Stimulated activated naive CD8-positive, alpha-beta T cell treated with anti-CD3 and anti-CD28 coated beads, Interleukin-15, Interleukin-2, amounts not matched to agents 100 U/mL and 50 U/mL, for 24 hours (primary cell): ENCODE data around the gene B3GNT9.

Source experiments
- ATAC-seq: fragments of 150-1000 bp; cut with Tn5 transposase; one replicate; pipeline ENCODE4 v1.10.0; 2021
- DNase-seq: peaks from one replicate; pipeline ENCODE4 v3.0.0; 2021

B3GNT9 gene, protein sequence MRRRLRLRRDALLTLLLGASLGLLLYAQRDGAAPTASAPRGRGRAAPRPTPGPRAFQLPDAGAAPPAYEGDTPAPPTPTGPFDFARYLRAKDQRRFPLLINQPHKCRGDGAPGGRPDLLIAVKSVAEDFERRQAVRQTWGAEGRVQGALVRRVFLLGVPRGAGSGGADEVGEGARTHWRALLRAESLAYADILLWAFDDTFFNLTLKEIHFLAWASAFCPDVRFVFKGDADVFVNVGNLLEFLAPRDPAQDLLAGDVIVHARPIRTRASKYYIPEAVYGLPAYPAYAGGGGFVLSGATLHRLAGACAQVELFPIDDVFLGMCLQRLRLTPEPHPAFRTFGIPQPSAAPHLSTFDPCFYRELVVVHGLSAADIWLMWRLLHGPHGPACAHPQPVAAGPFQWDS

DNA sequence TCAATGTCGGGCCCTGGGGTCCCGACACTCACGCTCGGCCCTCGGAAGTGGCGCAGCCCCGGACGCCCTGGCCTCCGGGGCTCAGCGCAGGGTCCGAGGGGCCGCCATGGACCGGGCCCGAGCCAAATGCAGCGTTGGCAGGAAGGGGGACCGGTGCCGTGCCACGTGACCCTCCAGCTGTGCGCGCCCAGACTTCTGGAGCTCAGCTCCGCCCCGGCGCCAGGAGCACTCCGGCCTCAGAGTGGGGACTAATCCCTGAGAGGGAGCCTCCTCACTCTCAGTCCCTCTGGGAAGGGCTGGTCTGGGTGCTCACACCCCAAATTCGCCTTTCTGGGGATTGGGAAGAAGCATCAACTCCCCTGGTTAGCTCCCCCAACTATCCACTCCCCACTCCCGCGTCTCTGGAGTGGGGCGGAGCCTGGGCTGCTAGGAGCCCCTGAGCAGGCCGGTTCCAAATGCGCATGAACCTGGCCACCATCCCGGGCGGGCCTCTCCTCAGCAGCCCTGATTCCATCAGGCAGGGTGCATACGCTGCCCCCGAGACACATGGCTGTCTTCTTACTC, at the start of gene B3GNT9:
Gene B3GNT9, minus strand, starts transcription at position 166 of the 564 bp plus-strand sequence. CDS start 513 bp downstream, outside the sequence.
- ATAC-seq (peak; percentile 45), DNase-seq (peak; percentile 49)

DNA sequence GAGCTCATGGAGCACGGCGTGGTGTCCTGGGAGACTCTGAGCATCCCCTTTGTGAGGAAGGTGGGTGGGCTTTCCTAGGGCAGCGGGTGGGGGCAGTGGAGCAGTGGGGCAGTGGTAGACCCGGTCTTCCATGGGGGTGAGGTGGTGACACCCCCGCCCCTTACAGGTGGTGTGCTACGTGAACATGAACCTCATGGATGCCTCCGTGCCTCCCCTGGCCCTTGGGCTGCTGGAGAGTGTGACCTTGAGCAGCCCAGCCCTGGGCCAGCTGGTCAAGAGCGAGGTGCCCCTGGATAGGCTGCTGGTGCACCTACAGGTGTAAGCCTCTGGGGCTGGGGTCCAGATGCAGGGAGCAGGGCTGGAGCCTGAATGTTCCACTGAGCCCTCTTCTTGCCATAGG, 49.7 kb upstream of the B3GNT9 start:
- no peak for ATAC-seq
- DNase-seq, result no peak

DNA sequence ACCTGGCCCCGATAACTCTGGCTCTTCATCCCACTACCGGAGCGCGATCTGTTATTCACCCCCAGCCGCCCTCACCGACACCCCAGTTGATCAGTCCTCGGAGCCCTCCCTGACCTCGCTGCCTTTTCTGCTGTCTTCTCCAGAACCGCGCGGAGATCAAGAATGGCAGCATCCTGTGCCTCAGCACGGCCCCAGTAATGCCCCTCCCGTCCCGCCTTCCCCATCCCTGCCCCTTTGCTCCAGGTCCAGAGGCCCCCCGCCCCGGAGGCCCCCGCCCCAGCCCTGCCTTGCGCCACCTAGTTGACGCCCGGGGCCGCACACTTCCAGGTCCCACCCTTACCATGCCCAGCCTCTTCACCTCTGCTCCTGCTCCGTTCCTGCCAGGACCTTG, 49.0 kb upstream of the B3GNT9 start:
- DNase-seq (no peak), ATAC-seq (no peak)

DNA sequence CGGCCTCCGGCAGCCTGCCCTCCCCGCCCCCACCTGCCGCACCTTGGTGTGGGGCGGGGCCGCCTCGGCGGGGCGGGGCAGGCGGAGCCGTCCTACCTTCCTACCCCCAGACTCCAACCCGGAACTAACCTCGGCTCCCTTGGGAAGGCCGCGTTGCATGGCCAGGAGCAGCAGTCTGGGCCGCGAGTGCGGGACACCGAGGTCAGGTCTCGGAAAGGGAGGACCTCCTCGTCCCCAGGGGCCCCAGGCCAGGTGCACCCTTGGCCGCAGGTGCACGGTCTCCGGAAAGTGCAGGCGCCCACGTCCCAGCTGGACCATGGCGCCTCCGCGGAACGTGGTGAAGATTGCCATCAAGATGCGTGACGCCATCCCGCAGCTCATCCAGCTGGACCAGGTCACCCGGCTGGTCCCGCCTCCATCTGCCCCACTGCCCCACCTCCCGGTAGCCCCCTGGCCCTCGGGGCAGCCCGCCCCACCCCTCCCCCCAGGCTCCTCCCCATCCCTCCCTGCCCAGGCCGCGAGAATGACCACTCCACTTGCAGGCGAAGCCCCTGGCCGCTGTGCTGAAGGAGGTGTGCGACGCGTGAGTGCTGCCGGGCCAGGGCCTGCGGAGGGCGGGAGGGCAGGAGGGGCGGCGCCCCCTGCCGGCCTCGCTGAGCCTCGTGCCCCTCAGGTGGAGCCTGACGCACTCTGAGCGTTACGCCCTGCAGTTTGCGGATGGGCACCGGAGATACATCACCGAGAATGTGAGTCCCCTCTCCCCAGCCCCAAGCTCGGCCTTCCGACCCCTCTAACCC, 48.4 kb upstream of the B3GNT9 start, which contains the start of gene ELMO3:
Gene ELMO3, plus strand, starts transcription at position 121 of the 797 bp plus-strand sequence. Its CDS starts 196 bp downstream, at position 317.
- no peak for DNase-seq
- peak; percentile 20 for ATAC-seq

DNA sequence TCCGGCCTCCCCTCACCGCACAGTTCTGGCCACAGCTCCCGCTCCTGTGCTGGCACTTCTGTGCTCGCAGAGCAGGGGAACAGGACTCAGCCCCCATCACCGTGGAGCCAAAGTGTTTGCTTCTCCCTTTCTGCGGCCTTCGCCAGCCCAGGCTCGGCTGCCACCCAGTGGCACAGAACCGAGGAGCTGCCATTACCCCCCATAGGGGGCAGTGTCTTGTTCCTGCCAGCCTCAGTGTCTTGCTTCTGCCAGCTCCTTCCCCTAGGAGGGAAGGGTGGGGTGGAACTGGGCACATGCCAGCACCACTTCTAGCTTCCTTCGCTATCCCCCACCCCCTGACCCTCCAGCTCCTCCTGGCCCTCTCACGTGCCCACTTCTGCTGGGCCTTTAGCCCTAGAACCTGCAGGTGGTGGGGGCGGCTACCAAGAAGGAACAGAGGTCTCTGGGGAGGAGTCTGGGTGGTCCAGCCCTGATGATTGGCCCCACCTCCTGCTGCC, 47.5 kb upstream of the B3GNT9 start:
- ATAC-seq (peak; percentile 34), DNase-seq (no peak)

DNA sequence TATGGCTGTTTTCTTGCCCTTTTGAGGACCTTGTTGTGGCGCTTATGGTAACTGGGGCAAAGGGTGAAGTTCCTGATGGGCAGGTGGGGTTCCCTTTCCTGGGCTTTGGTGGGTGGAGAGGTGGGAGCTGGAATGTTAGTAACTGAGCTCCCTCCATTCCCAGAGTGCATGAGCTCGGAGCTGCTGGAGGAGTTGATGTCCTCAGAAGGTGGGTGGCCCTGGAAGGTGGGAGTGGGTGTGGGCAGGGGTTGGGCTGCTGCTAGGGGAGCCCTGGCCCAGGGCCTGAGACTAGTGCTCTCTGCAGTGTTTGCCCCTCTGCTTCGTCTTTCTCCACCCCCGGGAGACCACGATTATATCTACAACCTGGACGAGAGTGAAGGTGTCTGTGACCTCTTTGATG, 46.9 kb upstream of the B3GNT9 start:
- ATAC-seq (no peak), DNase-seq (no peak)

DNA sequence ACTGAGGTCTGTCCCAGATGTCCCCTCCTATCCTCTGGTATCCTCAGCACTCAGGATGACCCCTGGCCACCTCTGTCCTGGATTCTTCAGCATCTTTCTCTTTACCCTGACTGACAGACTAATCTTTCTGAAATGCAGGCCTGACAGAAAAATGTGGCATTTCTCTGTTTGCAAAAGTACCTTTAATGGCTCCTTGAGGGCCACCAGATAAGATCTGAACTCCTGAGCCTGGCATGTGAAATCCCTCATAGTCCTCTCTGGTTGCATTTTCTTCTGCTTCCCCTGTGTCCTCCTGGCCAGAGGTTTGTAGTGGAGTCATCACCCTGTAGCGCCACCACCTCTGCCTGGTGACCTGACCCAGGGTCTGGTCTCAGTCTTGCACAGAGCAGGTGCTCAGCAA, 46.1 kb upstream of the B3GNT9 start:
- ATAC-seq (no peak), DNase-seq (no peak)

DNA sequence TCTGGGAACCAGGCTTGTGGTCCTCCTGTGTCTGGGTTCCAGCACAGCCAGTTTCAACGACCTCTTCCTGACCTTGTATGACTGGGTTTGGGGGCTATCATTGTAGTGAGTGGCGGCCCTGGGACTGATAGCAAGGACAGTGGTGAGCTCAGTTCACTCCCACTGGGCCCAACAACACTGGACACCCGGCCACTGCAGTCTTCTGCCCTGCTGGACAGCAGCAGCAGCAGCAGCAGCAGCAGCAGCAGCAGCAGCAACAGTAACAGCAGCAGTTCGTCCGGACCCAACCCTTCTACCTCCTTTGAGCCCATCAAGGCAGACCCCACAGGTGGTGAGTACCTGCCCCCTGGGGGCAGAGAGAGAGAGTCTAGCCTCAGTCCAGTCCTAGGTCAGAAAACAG, 44.9 kb upstream of the B3GNT9 start:
- ATAC-seq, result no peak

DNA sequence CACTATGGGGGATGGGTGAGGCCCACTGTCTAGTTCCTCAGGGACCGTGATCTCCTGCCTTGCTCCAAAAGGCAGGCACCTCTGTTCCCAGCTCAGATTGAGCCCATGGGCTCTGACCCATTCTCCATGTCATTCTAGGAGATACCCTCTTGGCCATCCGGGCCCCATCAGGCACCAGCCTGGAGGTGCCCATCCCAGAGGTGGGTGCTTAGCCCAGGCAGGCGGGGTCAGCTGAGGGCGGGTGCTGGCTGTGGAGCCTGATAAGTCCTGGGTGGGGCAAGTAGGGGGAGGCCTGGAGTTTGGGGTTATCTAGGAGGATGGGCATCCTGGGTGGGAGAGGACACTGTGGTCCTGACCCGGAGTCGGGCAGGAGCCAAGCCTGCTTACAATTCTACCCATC, 43.5 kb upstream of the B3GNT9 start:
- ATAC-seq (no peak), DNase-seq (no peak)

More for the DNA sequence above, 44.9 kb upstream of the B3GNT9 start:
- no peak for DNase-seq

DNA sequence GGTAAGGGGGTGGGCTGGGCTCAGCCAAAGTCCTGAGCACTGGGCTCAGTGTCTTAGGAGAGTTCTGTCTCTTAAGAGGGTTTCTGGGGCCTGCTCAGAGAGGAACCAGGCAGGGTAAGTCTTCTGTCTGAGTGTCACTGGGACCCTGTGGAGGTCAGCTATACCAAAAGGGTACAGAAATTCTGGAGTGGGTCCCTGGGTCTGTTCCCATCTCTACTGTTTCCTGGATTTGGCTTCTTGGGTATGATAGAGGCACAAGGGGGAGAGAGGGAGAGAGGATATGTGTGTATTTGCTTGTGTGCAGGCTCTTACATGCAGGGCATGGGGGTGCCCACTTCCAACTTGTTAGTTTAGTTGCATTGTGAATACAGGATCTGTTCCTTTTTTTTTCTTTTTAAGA, 42.7 kb upstream of the B3GNT9 start:
- DNase-seq, result no peak
- ATAC-seq, result no peak

DNA sequence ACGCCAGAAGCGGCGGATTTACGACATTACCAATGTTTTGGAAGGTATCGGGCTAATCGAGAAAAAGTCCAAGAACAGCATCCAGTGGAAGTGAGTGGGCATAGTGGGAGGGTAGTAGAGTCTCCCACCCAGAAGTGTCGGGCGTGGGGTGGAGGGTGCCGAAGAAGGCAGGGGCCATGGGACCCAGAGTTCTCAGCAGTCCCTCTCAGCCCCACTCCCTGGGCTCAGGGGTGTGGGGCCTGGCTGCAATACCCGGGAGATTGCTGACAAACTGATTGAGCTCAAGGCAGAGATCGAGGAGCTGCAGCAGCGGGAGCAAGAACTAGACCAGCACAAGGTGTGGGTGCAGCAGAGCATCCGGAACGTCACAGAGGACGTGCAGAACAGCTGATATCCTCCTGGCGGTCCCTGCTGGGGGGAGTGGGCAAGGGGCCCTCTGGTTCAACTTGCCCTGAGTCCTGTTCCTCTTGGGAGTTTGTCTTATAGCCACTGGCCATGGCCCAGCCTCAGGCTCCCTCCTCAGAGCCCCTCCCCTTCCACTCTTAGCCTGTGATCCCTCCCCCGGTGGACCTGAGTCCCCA, 42.1 kb upstream of the B3GNT9 start:
- DNase-seq, result no peak
- ATAC-seq, result no peak

DNA sequence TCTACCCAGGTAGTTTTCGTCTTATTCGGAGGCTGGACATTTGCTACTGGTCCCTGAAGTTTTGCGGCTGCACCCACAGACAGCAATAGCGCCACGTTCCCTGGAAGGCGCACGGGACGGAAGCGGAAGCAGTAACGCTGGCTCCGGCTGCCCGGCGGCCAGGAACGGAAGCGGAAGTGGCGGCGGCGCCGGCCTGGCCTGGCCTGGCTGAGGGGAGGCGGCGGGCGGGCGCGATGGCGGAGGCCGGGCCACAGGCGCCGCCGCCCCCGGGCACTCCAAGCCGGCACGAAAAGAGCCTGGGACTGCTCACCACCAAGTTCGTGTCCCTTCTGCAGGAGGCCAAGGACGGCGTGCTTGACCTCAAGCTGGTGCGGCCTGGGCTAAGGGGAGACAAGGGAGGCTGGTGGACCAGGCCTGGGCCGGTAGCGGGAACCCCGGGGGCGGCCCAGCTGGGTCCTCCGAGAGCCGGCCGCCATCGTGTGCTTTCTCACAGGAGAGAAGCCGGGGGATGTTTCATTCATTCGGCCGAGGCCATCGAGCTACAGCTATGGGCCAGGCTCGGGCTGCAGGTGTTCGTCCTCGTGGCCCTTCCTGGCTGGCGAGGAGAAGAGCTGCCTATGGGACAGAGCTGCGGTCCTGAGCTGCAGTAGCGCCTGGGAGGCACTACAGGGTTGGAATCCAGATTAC, 41.3 kb upstream of the B3GNT9 start, which contains the start of gene E2F4:
Gene E2F4, plus strand, starts transcription at position 161 of the 687 bp plus-strand sequence. Its CDS starts 73 bp downstream, at position 234.
- DNase-seq, result peak; percentile 92
- ATAC-seq, result peak; percentile 99

DNA sequence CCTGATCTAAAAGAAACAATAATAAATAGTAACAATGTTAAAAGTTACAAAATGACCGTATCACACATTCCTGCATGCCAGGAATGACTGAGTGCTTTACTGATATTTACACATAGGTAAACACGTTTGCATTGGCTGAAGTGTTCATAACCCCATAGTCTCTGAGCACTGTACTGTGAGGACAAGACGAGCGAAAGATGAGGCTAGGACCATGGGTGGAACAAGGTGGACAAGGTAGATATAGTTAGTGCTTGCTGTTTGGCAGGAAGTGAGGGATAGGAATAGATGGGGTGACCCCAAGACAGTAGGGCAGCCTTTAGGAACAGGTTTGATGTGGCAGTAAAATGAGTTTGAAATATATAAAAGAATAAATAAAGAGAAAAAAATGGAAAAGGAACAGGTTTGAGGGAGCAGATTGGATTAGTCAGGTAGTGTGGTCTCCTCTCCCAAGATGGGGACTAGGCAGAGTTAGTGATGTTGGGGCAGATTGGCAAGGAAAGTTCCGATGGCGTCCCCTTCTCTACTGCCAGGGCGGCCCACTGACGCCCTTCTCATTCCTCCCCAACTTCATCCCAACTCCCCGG, 40.7 kb upstream of the B3GNT9 start:
- ATAC-seq (no peak), DNase-seq (no peak)

DNA sequence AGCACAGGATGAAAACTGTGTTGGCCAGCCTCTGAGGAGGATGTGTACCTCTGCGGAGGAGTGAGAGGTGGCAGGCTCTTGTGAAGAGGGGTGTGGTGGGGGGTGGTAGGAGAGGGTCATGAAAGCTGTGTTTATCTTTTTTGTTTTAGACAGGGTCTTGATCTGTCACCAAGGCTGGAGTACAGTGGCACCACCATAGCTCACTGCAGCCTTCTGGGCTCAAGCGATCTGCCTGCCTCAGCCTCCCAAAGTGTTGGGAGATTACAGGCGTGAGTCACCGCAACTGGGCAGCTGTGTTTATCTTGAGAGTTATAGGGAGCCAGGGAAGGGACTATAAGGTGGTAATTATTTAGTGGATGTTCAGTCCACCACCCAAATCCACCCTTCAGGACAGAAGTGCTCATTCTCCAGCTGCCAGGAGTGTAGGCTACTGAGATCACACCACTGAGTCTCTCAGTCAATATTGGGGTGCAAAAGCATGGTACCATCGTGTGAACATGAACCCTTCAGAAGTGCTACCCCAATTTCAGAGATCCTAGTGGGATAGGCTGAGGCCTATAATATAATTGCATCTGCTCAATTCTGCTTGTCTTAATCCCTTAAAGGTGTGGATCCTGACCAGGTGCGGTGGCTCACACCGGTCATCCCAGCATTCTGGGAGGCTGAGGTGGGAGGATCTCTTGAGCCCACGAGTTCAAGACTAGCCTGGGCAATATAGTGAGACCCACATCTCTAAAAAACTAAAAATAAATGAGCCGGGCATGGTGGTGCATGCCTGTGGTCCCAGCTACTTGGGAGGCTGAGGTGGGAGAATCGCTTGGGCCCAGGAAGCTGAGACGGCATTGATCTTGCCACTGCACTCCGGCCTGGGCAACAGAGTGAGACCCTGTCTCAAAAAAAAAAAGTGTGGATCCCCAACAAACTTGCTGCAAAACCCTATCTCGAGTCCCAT, 39.9 kb upstream of the B3GNT9 start:
- no peak for DNase-seq
- no peak for ATAC-seq

DNA sequence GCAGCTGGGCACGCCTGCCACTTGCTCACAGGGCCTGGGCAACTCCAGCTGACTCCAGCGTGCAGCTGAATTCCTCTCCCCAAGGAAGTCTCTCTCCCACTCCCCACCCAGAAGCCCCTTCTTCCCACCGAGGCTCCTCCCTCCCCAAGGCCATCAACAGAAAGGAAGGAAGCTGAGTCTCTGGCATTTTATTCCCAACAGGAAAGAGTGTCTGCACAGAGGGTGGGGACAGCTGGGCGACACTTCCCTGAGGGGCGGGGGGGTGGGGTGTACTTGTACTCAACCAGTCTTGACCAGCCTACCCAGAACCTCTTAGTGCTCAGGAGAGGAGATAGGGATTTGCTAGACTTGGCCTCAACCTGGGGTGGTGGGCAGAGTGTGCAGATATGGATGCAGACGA, 39.2 kb upstream of the B3GNT9 start, which contains the start of gene EXOC3L1:
Gene EXOC3L1, minus strand, starts transcription at position 96 of the 400 bp plus-strand sequence. CDS start 460 bp downstream, outside the sequence.
- ATAC-seq (no peak), DNase-seq (no peak)

DNA sequence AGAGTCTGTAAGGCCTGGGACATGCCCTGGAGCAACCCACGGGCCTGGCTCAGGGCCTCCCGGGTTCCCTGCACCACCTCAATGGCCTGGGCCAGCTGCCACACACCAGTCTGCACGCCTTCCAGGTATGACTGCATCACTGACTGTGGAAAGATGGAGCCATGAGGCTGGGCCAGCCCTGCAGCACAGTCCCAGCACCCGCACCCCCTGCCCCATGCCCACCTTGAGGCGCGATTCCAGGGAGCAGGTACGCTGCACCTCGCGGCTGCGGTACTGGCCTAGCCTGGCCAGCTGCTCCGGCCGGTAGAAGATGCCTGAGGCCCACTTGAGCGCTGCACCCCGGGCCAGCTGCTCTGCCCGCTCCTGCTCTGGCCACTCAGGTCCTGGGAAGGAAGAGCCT, 38.0 kb upstream of the B3GNT9 start:
- no peak for DNase-seq
- no peak for ATAC-seq

DNA sequence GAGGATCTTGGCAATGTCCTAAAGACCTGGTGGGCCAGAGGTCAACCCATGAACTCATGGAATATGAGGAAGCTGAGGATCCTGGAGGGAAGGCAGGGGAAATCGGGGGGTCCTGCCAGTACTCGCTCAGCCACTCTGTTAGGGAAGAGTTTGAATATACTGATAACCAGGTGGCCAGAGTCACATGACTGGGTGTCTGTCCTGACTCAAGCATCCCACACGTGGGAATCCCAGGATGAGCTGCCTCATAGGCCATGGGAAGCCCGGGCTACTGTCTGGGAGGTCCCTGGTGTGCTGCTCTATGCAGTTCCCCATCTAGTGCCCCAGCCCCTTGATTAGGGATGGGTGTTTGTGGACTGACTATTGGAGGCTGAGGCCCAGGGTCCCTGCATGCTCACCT, 37.5 kb upstream of the B3GNT9 start:
- DNase-seq (no peak), ATAC-seq (no peak)

DNA sequence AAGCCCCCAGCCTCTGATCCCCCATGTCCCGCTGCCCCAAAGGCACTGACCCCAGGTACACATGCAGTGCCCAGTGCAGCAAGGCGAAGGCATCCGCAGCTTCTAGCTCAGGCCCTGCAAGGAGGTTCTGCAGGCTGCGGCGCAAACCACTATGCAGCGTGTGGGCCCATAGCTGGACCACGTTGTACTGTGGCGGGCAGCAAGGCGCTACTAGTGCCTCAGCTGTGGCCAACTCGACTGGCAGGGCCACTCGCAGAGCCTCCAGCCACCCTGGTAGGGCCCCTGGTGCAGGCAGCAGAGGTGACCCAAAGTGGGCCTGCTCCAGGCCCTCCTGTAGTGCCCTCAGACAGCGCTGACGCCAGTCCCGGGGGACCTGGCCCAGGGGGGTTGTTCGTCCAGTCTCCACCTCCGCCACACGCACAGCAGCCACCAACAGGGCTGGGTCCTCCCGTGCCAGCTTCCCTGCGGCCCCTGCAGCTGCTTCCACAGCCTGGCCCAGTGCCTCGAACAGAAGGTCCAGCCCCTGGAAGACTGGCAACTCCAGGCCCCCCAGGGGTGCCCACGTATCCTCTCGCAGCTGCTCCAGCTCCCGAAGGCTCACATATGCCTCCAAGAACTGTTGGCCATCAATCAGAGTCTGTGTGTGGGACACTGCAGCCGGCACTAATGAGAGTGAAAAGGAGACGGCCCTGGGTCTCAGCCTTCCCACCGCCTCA, 36.5 kb upstream of the B3GNT9 start:
- ATAC-seq (no peak), DNase-seq (no peak)

DNA sequence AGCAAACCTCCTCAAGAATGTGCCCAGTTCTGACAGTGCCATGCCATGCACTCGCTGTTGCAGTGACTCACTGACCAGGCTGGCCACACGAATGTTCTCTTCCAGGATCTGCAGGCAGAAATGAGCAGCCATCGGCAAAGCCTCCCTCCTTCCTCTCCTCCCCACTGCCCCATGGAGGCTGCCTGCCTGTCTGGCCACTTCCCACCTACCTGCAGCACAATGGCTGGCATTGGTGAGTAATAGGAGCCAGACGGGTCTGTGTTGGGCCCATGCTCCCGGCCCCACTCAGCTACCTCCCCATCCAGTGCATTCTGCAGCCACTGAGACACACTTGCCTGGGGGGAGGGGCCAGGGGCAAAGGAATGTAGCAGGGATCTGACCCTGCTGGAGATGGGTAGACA, 35.8 kb upstream of the B3GNT9 start:
- DNase-seq, result no peak
- ATAC-seq, result no peak
